ENCODE data around the gene ARMC9.

DNA sequence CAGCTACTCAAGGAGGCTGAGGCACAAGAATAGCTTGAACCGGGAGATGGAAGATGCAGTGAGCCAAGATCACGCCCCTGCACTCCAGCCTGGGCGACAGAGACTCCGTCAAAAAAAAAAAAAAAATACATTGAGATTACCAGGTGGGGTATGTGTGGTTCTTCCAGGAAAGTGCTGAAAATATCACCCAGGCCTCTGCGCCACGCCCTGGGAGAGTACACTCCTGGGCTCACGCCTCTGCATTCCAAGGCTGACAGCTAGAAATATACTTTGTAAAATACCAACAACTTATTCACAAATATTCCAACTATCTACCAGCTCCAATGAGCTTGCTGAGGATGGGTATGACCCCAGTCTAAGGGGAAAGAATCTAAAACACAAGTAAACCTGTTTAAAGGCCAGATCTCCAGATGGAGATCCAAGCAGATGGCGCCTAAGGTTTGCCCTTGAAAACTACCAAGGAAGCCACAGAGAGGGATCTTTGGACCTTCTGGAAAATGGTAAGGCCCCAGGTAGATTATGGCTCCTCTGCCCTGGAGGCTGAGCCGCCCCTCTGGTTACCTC, 175.4 kb downstream of the ARMC9 start:
- TF ChIP-seq, protein P1, sequence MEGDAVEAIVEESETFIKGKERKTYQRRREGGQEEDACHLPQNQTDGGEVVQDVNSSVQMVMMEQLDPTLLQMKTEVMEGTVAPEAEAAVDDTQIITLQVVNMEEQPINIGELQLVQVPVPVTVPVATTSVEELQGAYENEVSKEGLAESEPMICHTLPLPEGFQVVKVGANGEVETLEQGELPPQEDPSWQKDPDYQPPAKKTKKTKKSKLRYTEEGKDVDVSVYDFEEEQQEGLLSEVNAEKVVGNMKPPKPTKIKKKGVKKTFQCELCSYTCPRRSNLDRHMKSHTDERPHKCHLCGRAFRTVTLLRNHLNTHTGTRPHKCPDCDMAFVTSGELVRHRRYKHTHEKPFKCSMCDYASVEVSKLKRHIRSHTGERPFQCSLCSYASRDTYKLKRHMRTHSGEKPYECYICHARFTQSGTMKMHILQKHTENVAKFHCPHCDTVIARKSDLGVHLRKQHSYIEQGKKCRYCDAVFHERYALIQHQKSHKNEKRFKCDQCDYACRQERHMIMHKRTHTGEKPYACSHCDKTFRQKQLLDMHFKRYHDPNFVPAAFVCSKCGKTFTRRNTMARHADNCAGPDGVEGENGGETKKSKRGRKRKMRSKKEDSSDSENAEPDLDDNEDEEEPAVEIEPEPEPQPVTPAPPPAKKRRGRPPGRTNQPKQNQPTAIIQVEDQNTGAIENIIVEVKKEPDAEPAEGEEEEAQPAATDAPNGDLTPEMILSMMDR (IDR thresholded peaks at IDR 0.05): no peak
- TF ChIP-seq EP300 (IDR thresholded peaks at IDR 0.05): no peak
- TF ChIP-seq POLR2A (IDR thresholded peaks at IDR 0.05): no peak

All from ovary (tissue), 3 donors.